ENCODE results near the gene GHRH. TPM values are rescaled to one million over a fixed set of nuclear protein-coding genes. Genes with fewer than 3 reads are reported as not detected.

Gene GHRH
- total RNA-seq, 1 experiment from 2014 or later: not detected

DNA sequence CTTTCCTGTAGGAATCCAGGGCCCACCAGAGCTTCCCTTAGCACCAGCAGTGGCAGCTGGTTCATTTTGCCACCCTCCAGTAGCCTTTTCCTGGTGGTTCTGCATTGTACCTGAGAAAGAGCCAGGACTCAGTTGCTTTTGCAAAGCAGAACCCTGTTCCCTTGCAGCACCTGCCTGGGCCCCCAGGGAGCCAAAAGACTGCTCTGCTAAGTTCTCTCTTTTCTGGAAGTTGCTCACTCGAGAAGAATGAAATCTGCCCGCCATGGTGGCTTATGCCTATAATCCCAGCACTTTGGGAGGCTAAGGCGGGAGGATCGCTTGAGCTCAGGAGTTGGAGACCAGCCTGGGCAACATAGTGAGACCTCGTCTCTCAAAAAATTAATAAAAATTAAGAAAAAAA lies 24.0 kb downstream of the GHRH start:
- Histone ChIP-seq H3K27ac (ENCODE audit: low read length) (no peak overlapping the region), H3K27me3 (ENCODE audit: control insufficient read depth, insufficient read depth, low read length) (no peaks in the 10 kb centered on the region), H3K9me3 (ENCODE audit: control insufficient read depth, insufficient read depth, low read depth, low read length) (no peaks in the 10 kb centered on the region), H3K36me3 (ENCODE audit: control insufficient read depth, insufficient read depth, low read length) (peaks cover 42% of the 10 kb centered on the region), H3K4me1 (ENCODE audit: control insufficient read depth, insufficient read depth, low read length) (no peaks in the 10 kb centered on the region), H3K4me3 (ENCODE audit: low read depth in 2 of 2, low read length in 2 of 2) (no peak overlapping the region)
- ChIA-PET POLR2A (no interaction called here), CTCF (no interaction called here)
- ATAC-seq: no peak
- DNase-seq (ENCODE audit: low read depth, low spot score): no peak
- in situ Hi-C loops (cut with HindIII; ENCODE audit: low pct_unique_long_range_greater_than_20kb, low sequenced_read_pairs) (no loop called here), intact Hi-C loops (cut with micrococcal nuclease; ENCODE audit: unreplicated experiment) (no loop called here)
- no TSS peak for BruUV-seq (replicated peaks)
- TF ChIP-seq SIN3A (IDR thresholded peaks at IDR 0.05; ENCODE audit: borderline replicate concordance, insufficient read depth, low read depth, low read length) (no peak), CTCF (IDR thresholded peaks at IDR 0.05) (no peak), POLR2AphosphoS5 (IDR thresholded peaks at IDR 0.05; ENCODE audit: low read depth, low read length) (no peak), REST (IDR thresholded peaks at IDR 0.05; ENCODE audit: insufficient read depth in 1 of 2, low read depth in 2 of 2, low read length in 1 of 2) (no peak), TCF7L2 (IDR thresholded peaks at IDR 0.05; ENCODE audit: low read depth, low read length) (no peak)

DNA sequence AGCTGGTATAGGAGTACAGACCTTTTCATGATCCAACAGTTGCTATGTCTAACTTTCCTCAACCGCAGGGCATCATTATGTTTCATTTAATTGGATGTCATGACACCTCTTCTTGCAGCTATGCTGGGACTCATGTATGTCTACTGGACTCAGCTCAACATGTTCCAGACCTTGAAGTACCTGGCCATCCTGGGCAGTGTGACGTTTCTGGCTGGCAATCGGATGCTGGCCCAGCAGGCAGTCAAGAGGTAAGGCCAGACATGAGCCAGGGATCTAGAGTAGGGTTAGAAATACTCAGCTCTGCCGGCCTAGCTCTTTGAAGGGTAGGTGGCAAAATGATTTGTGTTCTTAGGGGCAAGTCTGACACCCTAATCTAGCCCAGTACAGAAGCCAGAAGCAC lies 25.2 kb downstream of the GHRH start:
- CTCF ChIA-PET: no interaction called here
- no peak overlapping the region for H3K4me3 ChIP-seq (ENCODE audit: low read depth in 2 of 2, low read length in 2 of 2)
- H3K9me3 ChIP-seq (ENCODE audit: control insufficient read depth, insufficient read depth, low read depth, low read length): no peaks in the 10 kb centered on the region
- H3K27me3 ChIP-seq (ENCODE audit: control insufficient read depth, insufficient read depth, low read length): no peaks in the 10 kb centered on the region
- no peaks in the 10 kb centered on the region for H3K4me1 ChIP-seq (ENCODE audit: control insufficient read depth, insufficient read depth, low read length)
- DNase-seq (ENCODE audit: low read depth, low spot score) (no peak), ATAC-seq (no peak)
- no TSS peak for BruUV-seq (replicated peaks)
- POLR2A ChIA-PET: interaction anchor here (0.6 kb wide), 1 partner anchor 486 kb away, joined by 7 read pairs; no protein-coding TSS in a partner anchor
- H3K27ac ChIP-seq (ENCODE audit: low read length): no peak overlapping the region
- TF ChIP-seq REST (IDR thresholded peaks at IDR 0.05; ENCODE audit: insufficient read depth in 1 of 2, low read depth in 2 of 2, low read length in 1 of 2) (no peak), CTCF (IDR thresholded peaks at IDR 0.05) (no peak), TCF7L2 (IDR thresholded peaks at IDR 0.05; ENCODE audit: low read depth, low read length) (no peak), SIN3A (IDR thresholded peaks at IDR 0.05; ENCODE audit: borderline replicate concordance, insufficient read depth, low read depth, low read length) (no peak), POLR2AphosphoS5 (IDR thresholded peaks at IDR 0.05; ENCODE audit: low read depth, low read length) (no peak)
- peaks cover 43% of the 10 kb centered on the region for H3K36me3 ChIP-seq (ENCODE audit: control insufficient read depth, insufficient read depth, low read length)
- in situ Hi-C loops (cut with HindIII; ENCODE audit: low pct_unique_long_range_greater_than_20kb, low sequenced_read_pairs): no loop called here
- intact Hi-C loops (cut with micrococcal nuclease; ENCODE audit: unreplicated experiment): no loop called here
